HL-60 (cell line): ENCODE results near the gene ZNF780B.

ENCODE experiments used
- CTCF ChIP-seq: IDR thresholded peaks from one replicate; pipeline ENCODE4 v1.5.1; 2011; ENCODE audit warnings: low read length, control low read depth, inconsistent platforms; ENCODE audit not compliant: insufficient read depth
- POLR2AphosphoS5 ChIP-seq: IDR thresholded peaks from 2 replicates; pipeline ENCODE4 v1.6.1; 2012; ENCODE audit warnings: low read depth
- REST ChIP-seq: IDR thresholded peaks from 2 replicates; pipeline ENCODE4 v1.6.1; 2012; ENCODE audit warnings: low read depth; ENCODE audit not compliant: insufficient replicate concordance
- SPI1 ChIP-seq: IDR thresholded peaks from 2 replicates; pipeline ENCODE4 v1.6.1; 2012; ENCODE audit warnings: low read depth, mild to moderate bottlenecking, borderline replicate concordance

- no peak for TF ChIP-seq CTCF
- no peak for TF ChIP-seq REST
- no peak for TF ChIP-seq POLR2AphosphoS5
- TF ChIP-seq SPI1, result no peak
Observed at GRCh38 chr19:40005691-40006272, 50.2 kb downstream of the ZNF780B start.
